ENCODE measurements around the gene YIPF3.

DNA sequence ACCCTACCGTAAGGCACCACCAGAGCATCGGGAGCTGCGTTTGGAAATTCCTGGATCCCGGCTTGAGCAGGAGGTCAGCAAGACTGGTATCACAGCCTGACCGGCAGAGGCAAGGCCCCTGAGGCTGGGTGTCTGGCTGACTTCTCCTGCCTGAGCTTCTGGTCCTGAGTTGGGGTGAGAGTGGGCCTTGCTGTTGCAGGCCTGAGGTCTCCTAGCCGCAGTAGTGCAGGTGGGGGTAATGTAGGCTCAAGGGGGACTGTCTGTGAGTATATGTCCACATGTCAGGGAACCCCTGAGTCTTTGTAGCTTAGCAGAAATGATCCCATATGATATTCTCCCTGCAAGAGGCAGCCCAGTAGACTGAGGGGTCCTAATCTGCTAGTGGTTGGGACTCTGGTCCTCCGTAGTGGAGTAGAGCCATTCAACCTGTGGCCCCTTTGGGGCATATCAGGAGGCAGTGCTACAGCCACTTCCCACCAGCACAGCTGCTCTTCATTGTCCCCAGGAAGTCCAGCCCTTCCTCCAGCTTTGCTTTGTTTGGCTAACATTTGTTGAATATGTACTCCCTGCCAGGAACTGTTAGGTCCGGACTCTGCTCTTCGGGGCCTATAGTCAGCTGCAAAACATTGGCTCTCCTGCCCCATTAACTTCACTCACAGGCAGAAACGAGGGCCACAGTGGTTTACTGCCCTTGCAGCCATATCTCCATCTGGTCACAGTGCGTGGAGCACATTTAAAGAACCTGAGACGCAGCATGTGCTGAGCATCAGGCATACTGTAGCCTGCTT is 17.5 kb downstream of the YIPF3 start:
- no peak for TF ChIP-seq POLR2A (IDR thresholded peaks at IDR 0.05)
- TF ChIP-seq, protein P1, sequence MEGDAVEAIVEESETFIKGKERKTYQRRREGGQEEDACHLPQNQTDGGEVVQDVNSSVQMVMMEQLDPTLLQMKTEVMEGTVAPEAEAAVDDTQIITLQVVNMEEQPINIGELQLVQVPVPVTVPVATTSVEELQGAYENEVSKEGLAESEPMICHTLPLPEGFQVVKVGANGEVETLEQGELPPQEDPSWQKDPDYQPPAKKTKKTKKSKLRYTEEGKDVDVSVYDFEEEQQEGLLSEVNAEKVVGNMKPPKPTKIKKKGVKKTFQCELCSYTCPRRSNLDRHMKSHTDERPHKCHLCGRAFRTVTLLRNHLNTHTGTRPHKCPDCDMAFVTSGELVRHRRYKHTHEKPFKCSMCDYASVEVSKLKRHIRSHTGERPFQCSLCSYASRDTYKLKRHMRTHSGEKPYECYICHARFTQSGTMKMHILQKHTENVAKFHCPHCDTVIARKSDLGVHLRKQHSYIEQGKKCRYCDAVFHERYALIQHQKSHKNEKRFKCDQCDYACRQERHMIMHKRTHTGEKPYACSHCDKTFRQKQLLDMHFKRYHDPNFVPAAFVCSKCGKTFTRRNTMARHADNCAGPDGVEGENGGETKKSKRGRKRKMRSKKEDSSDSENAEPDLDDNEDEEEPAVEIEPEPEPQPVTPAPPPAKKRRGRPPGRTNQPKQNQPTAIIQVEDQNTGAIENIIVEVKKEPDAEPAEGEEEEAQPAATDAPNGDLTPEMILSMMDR (IDR thresholded peaks at IDR 0.05): no peak

Measured in body of pancreas (tissue), 4 donors.